Breast epithelium (tissue), 4 donors: ENCODE data around the gene DIS3L2. TPM values are rescaled to one million over a fixed set of nuclear protein-coding genes. Genes with fewer than 3 reads are reported as not detected.

Source experiments
- DNase-seq, 2 donors: peaks; one replicate each; pipeline ENCODE4 v3.0.0-alpha.2; 2019; ENCODE audit warnings: low spot score in 2 of 2
- H3K27ac ChIP-seq, 2 donors: fragments of 200-600 bp; sonication (generic) in 1 of 2; one replicate each; pipeline ENCODE4 v1.5.1; 2016 to 2019; ENCODE audit warnings: mild to moderate bottlenecking in 1 of 2
- H3K27me3 ChIP-seq, 2 donors: fragments of 200-600 bp; sonication (generic) in 1 of 2; one replicate each; pipeline versions ENCODE4 v1.5.1 to v1.6.0; 2017 to 2019; ENCODE audit warnings: control low read depth in 1 of 2, mild to moderate bottlenecking in 1 of 2
- H3K36me3 ChIP-seq: fragments of 200-600 bp; one replicate; pipeline ENCODE4 v1.5.1; 2019
- H3K4me1 ChIP-seq, 2 donors: fragments of 200-600 bp; sonication (generic); one replicate each; pipeline ENCODE4 v1.5.1; 2016 to 2019; ENCODE audit warnings: control low read depth in 1 of 2
- H3K4me3 ChIP-seq, 3 donors: fragments of 200-600 bp; sonication (generic); 1 replicate in 2 of 3; 2 replicates in 1 of 3; pipeline ENCODE4 v1.5.1; 2016 to 2019; ENCODE audit warnings: mild to moderate bottlenecking in 3 of 3, moderate library complexity in 2 of 3
- H3K9me3 ChIP-seq, 2 donors: fragments of 200-600 bp; sonication (generic) in 1 of 2; one replicate each; pipeline ENCODE4 v1.5.1; 2016 to 2019; ENCODE audit warnings: control low read depth in 1 of 2
- POLR2A ChIP-seq: fragments of 450-650 bp; IDR thresholded peaks from one replicate; pipeline ENCODE4 v1.6.1; 2016; ENCODE audit warnings: antibody characterized with exemption, mild to moderate bottlenecking, moderate library complexity
- POLR2AphosphoS5 ChIP-seq, 3 donors: sonication (generic); formaldehyde crosslinking; IDR thresholded peaks; one replicate each; pipeline ENCODE4 v1.6.1; 2017; ENCODE audit warnings: antibody characterized with exemption in 3 of 3
- intact Hi-C: fragments of 100-400 bp; cut with DNase I; formaldehyde crosslinking; loops from one replicate; pipeline ENCODE4 v1.15.1; 2023; ENCODE audit warnings: low total_unique reads
- total RNA-seq, 3 donors: library from RNA; depleted of rRNA; stranded (reverse); fragments of >200 nt; gene quantifications; one replicate each; pipeline ENCODE4 v1.1.0, GENCODE V29; 2016
- TF ChIP-seq, protein P1 (sequence below), 3 donors: fragments of 450-650 bp; IDR thresholded peaks; one replicate each; pipeline ENCODE4 v1.5.1; 2016 to 2017; ENCODE audit warnings: antibody characterized with exemption in 3 of 3, mild to moderate bottlenecking in 3 of 3, moderate library complexity in 3 of 3

The DIS3L2 gene
- total RNA-seq, 3 donors from 2014 or later, result 19.2 to 38.9 (median 33.4) TPM

DNA sequence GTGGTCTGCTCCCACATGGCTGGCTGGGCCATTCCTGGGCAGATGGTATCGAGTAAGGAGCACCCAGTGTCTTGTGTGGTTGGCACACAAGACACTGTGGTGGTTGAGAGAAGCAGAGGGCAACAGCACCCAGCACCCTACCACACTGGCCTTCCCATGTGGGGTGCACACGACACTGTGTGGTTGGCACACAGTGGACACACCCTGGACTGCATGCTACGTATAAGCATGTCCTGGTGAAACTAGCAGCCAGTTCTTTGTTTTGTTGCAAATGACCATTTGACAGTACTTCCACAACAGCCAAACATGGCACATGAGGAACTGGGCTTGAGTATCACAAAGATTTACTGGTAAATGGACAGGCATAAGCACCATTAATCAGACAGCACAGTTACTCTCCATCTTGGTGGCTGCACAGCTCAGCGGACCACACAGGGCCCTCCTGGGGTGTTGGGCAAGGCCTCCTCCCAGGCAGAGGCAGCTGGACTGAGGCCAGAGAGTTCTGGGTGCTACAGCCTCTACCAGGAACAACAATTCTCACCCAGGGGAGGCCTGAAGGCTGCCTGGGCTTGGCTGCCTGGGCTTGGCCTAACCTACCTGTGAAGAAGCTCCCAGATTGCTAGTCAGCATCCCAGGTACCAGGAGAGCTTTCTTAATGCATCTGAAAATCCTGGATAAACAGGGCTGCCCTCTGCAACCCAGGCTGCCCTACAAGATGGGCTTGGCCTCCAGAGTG is 357.7 kb downstream of the DIS3L2 start:
- no peaks in the 10 kb centered on the region for H3K9me3 ChIP-seq
- H3K4me1 ChIP-seq, result peaks cover 0 to 25% of the 10 kb centered on the region in 2 donors
- intact Hi-C loops, result no loop called here
- TF ChIP-seq POLR2AphosphoS5 (IDR thresholded peaks at IDR 0.05) (no peak), POLR2A (no peak)
- TF ChIP-seq, protein P1, sequence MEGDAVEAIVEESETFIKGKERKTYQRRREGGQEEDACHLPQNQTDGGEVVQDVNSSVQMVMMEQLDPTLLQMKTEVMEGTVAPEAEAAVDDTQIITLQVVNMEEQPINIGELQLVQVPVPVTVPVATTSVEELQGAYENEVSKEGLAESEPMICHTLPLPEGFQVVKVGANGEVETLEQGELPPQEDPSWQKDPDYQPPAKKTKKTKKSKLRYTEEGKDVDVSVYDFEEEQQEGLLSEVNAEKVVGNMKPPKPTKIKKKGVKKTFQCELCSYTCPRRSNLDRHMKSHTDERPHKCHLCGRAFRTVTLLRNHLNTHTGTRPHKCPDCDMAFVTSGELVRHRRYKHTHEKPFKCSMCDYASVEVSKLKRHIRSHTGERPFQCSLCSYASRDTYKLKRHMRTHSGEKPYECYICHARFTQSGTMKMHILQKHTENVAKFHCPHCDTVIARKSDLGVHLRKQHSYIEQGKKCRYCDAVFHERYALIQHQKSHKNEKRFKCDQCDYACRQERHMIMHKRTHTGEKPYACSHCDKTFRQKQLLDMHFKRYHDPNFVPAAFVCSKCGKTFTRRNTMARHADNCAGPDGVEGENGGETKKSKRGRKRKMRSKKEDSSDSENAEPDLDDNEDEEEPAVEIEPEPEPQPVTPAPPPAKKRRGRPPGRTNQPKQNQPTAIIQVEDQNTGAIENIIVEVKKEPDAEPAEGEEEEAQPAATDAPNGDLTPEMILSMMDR (IDR thresholded peaks at IDR 0.05), result no peak
- no peaks in the 10 kb centered on the region for H3K27me3 ChIP-seq
- DNase-seq, result peak in 1 of 2 donors; percentile 24
- no peak overlapping the region for H3K4me3 ChIP-seq
- H3K36me3 ChIP-seq, result no peaks in the 10 kb centered on the region
- H3K27ac ChIP-seq, result no peak overlapping the region

DNA sequence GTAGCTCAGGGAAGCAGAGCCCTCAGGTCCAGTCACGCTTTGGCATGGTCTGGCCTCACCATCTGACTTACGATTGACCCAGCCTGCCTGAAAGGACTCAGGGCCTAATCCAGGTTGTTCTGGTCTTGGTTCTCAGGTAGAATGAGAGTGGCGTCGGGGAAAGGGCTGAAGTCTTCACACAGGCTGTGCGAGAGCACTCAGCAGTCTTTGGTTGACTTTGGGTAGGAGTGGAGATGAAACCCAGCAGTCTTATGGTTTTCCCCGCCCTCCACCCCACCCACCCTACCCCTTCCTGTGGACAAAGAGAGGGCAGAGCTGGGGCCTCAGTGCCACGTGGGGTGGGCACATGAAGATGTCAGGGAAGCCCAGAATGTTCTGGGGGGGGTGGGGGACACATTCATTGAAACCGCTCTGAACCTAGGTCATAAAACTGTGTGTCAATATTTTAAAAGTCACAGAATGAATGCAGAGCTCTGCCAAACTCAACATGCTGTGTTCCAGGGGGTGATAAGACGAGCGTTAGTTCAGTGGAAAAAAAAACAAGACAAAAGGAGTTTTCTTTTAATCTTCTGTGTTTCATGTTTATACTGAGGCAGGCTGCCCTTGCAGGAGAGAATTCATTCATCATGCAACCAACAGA is 358.4 kb downstream of the DIS3L2 start:
- intact Hi-C loops, result loop anchor here (10.0 kb wide), 1 partner anchor 395 kb away; the partner anchor contains the start of gene NPPC
- peak in 1 of 2 donors; percentile 22 for DNase-seq
- no peaks in the 10 kb centered on the region for H3K27me3 ChIP-seq
- TF ChIP-seq POLR2AphosphoS5 (IDR thresholded peaks at IDR 0.05) (no peak), POLR2A (no peak)
- TF ChIP-seq, protein P1 (IDR thresholded peaks at IDR 0.05), result no peak
- H3K27ac ChIP-seq, result no peak overlapping the region
- H3K4me3 ChIP-seq, result no peak overlapping the region
- no peaks in the 10 kb centered on the region for H3K36me3 ChIP-seq
- peaks cover 0 to 19% of the 10 kb centered on the region in 2 donors for H3K4me1 ChIP-seq
- no peaks in the 10 kb centered on the region for H3K9me3 ChIP-seq

DNA sequence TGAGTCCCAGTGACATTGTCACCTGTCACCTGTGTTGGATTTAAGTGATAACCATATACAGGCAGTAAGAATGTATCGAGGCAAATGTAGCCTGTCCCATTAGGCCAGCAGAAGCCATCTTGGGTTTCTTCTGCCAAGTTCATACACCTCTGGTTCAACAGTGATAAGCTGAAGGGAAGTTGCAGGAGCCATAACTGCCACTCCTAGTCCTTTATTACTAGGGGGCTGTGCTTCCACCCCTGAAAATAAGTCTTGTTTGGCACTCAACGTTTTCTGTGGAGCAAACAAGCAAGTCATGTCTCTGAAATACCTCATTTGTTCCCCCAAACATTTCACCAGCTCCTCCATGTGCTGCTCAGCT is 358.9 kb downstream of the DIS3L2 start:
- Histone ChIP-seq H3K36me3 (no peaks in the 10 kb centered on the region), H3K4me1 (peaks cover 0 to 16% of the 10 kb centered on the region in 2 donors), H3K27ac (no peak overlapping the region), H3K4me3 (no peak overlapping the region), H3K27me3 (no peaks in the 10 kb centered on the region), H3K9me3 (no peaks in the 10 kb centered on the region)
- TF ChIP-seq POLR2A (no peak), POLR2AphosphoS5 (IDR thresholded peaks at IDR 0.05) (no peak)
- TF ChIP-seq, protein P1 (IDR thresholded peaks at IDR 0.05), result no peak
- intact Hi-C loops, result loop anchor here (10.0 kb wide), 1 partner anchor 396 kb away; the partner anchor contains the start of gene NPPC
- peak in 1 of 2 donors; percentile 7 for DNase-seq

DNA sequence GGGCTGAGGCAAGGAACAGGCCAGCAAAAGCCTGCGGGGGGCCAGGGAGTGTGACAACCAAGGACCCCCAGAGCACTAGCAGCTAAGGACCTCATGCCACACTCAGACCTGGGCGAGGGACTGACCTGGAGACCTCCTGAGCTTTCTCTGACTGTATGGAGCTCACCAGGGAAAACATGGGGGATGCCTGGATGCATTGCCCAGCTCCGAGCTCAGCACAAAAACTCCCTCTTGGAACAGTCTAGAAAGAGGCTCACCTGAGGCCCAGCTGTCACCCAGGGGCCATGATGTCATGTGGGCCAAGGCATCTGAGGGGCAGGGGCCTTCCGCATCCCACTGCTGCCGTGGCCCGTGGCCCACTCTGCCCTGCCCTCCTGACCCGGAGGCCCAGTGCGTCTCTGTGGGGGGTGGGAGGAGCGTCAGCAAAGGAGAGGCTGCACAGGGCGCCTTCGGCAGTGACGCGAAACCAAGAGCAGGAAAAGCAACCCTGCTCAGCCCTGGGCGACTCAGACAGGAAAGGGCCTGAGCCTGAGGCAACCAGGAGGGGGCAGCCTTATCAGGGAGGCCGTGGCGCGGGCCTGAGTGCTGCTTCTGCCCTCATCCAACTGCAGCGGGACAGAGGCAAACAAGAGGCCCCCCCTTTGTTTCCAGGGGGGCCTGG is 359.8 kb downstream of the DIS3L2 start:
- no peak overlapping the region for H3K27ac ChIP-seq
- H3K4me1 ChIP-seq, result peaks cover 0 to 9% of the 10 kb centered on the region in 2 donors
- H3K4me3 ChIP-seq, result no peak overlapping the region
- intact Hi-C loops, result loop anchor here (10.0 kb wide), 1 partner anchor 396 kb away; the partner anchor contains the start of gene NPPC
- H3K36me3 ChIP-seq, result no peaks in the 10 kb centered on the region
- TF ChIP-seq POLR2A (no peak), POLR2AphosphoS5 (IDR thresholded peaks at IDR 0.05) (no peak)
- TF ChIP-seq, protein P1 (IDR thresholded peaks at IDR 0.05), result no peak
- DNase-seq, result peak in 1 of 2 donors; percentile 46
- H3K9me3 ChIP-seq, result no peaks in the 10 kb centered on the region
- no peaks in the 10 kb centered on the region for H3K27me3 ChIP-seq
